Hepatocyte (in vitro differentiated cells): Measurements from ENCODE around the gene ITGBL1. TPM values are rescaled to one million over a fixed set of nuclear protein-coding genes. Genes with fewer than 3 reads are reported as not detected.

Source experiments
- DNase-seq: peaks from one replicate; pipeline ENCODE4 v3.0.0-alpha.2; 2016; ENCODE audit warnings: low spot score
- H2AFZ ChIP-seq: fragments of 200-600 bp; sonication (generic); 2 replicates; pipeline ENCODE4 v1.6.0; 2016; ENCODE audit warnings: antibody characterized with exemption, mild to moderate bottlenecking
- H3K27ac ChIP-seq: fragments of 200-600 bp; sonication (generic); 2 replicates; pipeline ENCODE4 v1.5.1; 2016; ENCODE audit warnings: mild to moderate bottlenecking
- H3K27me3 ChIP-seq: fragments of 200-600 bp; sonication (generic); 2 replicates; pipeline ENCODE4 v1.6.1; 2016
- H3K36me3 ChIP-seq: fragments of 200-600 bp; sonication (generic); replicated peaks from 2 replicates; pipeline ENCODE4 v1.5.1; 2016; ENCODE audit warnings: low read depth; ENCODE audit not compliant: insufficient read depth
- H3K4me1 ChIP-seq: fragments of 200-600 bp; sonication (generic); 2 replicates; pipeline ENCODE4 v1.5.1; 2016; ENCODE audit warnings: mild to moderate bottlenecking, moderate library complexity; ENCODE audit not compliant: insufficient read depth
- H3K4me2 ChIP-seq: fragments of 200-600 bp; sonication (generic); 2 replicates; pipeline ENCODE4 v1.6.0; 2016
- H3K4me3 ChIP-seq: fragments of 200-600 bp; sonication (generic); 2 replicates; pipeline ENCODE4 v1.5.1; 2016; ENCODE audit warnings: mild to moderate bottlenecking
- H3K79me2 ChIP-seq: fragments of 200-600 bp; sonication (generic); 2 replicates; pipeline ENCODE4 v1.6.0; 2017; ENCODE audit warnings: mild to moderate bottlenecking
- H3K9me2 ChIP-seq: fragments of 200-600 bp; sonication (generic); replicated peaks from 2 replicates; pipeline ENCODE4 v1.6.0; 2017; ENCODE audit warnings: mild to moderate bottlenecking; ENCODE audit not compliant: insufficient read depth
- H3K9me3 ChIP-seq: fragments of 200-600 bp; sonication (generic); 2 replicates; pipeline ENCODE4 v1.5.1; 2016; ENCODE audit warnings: low read depth, mild to moderate bottlenecking
- H4K20me1 ChIP-seq: fragments of 200-600 bp; sonication (generic); 2 replicates; pipeline ENCODE4 v1.6.0; 2016; ENCODE audit warnings: mild to moderate bottlenecking; ENCODE audit not compliant: insufficient read depth, poor library complexity, severe bottlenecking
- CTCF ChIP-seq: fragments of 200-600 bp; sonication (generic); IDR thresholded peaks from 2 replicates; pipeline ENCODE4 v1.5.1; 2016; ENCODE audit warnings: antibody characterized with exemption, mild to moderate bottlenecking; ENCODE audit not compliant: poor library complexity
- EZH2 ChIP-seq: fragments of 200-600 bp; sonication (generic); IDR thresholded peaks from 2 replicates; pipeline ENCODE4 v1.6.1; 2016; ENCODE audit warnings: antibody characterized with exemption, mild to moderate bottlenecking, borderline replicate concordance
- EZH2phosphoT487 ChIP-seq: fragments of 200-600 bp; sonication (generic); IDR thresholded peaks from one replicate; pipeline ENCODE4 v1.6.1; 2018; ENCODE audit warnings: antibody characterized with exemption, mild to moderate bottlenecking, low read depth, moderate library complexity; ENCODE audit not compliant: unreplicated experiment, severe bottlenecking
- WGBS: methylation state at CpG from one replicate; pipeline ENCODE4 v1.1.6; 2016; ENCODE audit warnings: low lambda C conversion rate; ENCODE audit errors: missing lambda C conversion rate; 5-methylcytosine and 5-hydroxymethylcytosine counted together
- polyA plus RNA-seq: library from polyadenylated mRNA; unstranded; fragments of >200 nt; fragmentation: Nextera tagmentation; extraction: Ambion mirVana; gene quantifications from 2 replicates; pipeline ENCODE4 v1.2.1, GENCODE V29; 2016
- total RNA-seq: library from RNA; depleted of rRNA; stranded (reverse); fragments of >200 nt; gene quantifications from 2 replicates; pipeline ENCODE4 v1.2.3, GENCODE V29; 2014

ITGBL1 gene
- total and polyA plus RNA-seq, 2 experiments from 2014 or later, result 0.33 TPM; not detected in 1

DNA sequence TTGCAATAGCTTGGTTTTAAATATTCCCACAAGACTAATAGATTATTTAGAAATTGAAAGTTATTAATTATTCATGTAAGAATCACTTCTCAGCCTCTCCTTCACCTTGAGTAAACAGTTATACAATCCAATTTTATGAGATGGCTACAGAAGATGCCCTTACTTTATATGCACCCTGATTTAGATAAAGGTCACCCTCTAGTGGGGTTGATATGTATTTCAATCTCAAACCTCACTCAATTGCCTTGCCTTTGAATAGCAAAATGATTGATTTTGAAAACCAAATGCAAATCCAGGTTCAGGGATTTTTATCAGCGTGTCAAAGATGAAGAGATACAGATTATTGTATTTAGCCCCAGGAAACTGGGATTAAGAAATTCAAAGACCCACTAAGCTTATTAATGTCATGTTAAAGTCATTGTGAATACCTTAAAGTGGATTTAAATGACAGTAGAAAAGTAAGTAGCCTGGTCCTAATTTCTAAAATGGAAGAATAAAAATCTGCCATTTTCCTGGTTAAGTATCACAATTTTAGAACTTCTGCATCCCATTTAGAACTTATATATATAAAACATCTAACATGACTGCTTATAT is 305.1 kb downstream of the ITGBL1 start:
- Histone ChIP-seq H3K4me3 (no peak overlapping the region), H3K79me2 (no peaks in the 10 kb centered on the region), H3K27ac (no peak overlapping the region), H3K9me3 (no peaks in the 10 kb centered on the region), H3K4me2 (no peak overlapping the region), H4K20me1 (no peaks in the 10 kb centered on the region), H3K27me3 (peaks cover 8% of the 10 kb centered on the region), H3K36me3 (no peaks in the 10 kb centered on the region), H3K4me1 (peaks cover 4% of the 10 kb centered on the region), H2AFZ (no peak overlapping the region), H3K9me2 (no peaks in the 10 kb centered on the region)
- TF ChIP-seq EZH2 (no peak), CTCF (peak; percentile 57), EZH2phosphoT487 (no peak)
- peak; percentile 30 for DNase-seq
- 11% methylated on average over 1 of the region's 1 CpG for WGBS

DNA sequence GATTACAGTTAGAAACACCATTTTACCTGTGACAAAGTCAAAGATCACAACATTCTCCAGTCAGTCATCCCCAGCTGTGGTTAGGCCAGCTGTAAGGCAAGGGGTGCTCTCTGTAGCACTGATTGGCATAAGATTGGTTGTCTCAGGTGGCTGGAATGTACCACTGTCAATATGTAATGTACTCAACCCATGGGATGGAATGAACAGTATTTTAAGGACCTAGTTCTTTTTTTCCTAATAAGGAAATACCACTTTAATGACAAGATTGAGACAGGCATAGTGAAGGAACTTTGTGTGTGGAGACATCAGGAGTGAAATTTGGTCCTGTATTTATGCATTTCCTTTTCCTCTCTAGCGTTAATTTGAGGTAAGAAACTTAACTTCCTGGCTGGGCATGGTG is 310.7 kb downstream of the ITGBL1 start:
- no peaks in the 10 kb centered on the region for H3K9me3 ChIP-seq
- no peaks in the 10 kb centered on the region for H4K20me1 ChIP-seq
- peaks cover 8% of the 10 kb centered on the region for H3K27me3 ChIP-seq
- WGBS, result 81% methylated on average over 1 of the region's 1 CpG
- TF ChIP-seq EZH2 (no peak), CTCF (no peak), EZH2phosphoT487 (no peak)
- DNase-seq, result no peak
- H3K4me1 ChIP-seq, result no peaks in the 10 kb centered on the region
- H2AFZ ChIP-seq, result no peak overlapping the region
- H3K36me3 ChIP-seq, result no peaks in the 10 kb centered on the region
- no peaks in the 10 kb centered on the region for H3K9me2 ChIP-seq
- H3K4me3 ChIP-seq, result no peak overlapping the region
- no peak overlapping the region for H3K4me2 ChIP-seq
- no peaks in the 10 kb centered on the region for H3K79me2 ChIP-seq
- no peak overlapping the region for H3K27ac ChIP-seq

Other genes starting within 250 kb of the ITGBL1 start
- 0.33 and 0.48 TPM in 2 replicates for gene NALCN, start 36.2 kb upstream of the ITGBL1 start, total RNA-seq
- gene NALCN, start 36.2 kb upstream of the ITGBL1 start, polyA plus RNA-seq, result 0.36 and 0.57 TPM in 2 replicates